Endothelial cell of umbilical vein (primary cell): ENCODE measurements around the gene LRRC23. TPM values are rescaled to one million over a fixed set of nuclear protein-coding genes. Genes with fewer than 3 reads are reported as not detected.

Experiments
- BruUV-seq: library from RNA; stranded (reverse); fragments of 400-500 nt; replicated peaks from 2 replicates; lab custom pipeline; 2021; lab: Mats Ljungman, UMichigan
- CTCF ChIA-PET: fragments of 300-600, 350-600 bp; sonication (Branson Sonifier 250); formaldehyde crosslinking; loops from one replicate; lab custom pipeline; 2021; ENCODE audit warnings: antibody characterized with exemption, inconsistent platforms; lab: Charles Lee
- POLR2A ChIA-PET: fragments of 300-600, 350-600 bp; sonication (Branson Sonifier 250); formaldehyde crosslinking; loops from one replicate; lab custom pipeline; 2021; ENCODE audit warnings: antibody characterized with exemption, inconsistent platforms; lab: Charles Lee
- DNase-seq: peaks from one replicate; pipeline ENCODE4 v3.0.0-alpha.2; 2011; ENCODE audit warnings: low read depth, low spot score
- FAIRE-seq: peaks from 2 replicates; lab custom pipeline; 2011; peaks lifted over from hg19 to GRCh38; lab: Jason Lieb, UNC
- H2AFZ ChIP-seq: 2 replicates; pipeline ENCODE4 v1.6.0; 2012; ENCODE audit warnings: low read depth, low read length, control low read depth, inconsistent platforms
- H3K27ac ChIP-seq: 2 replicates; pipeline ENCODE4 v1.5.1; 2011; ENCODE audit warnings: low read depth, mild to moderate bottlenecking, control low read depth, low read length, moderate library complexity; ENCODE audit not compliant: insufficient read depth
- H3K27me3 ChIP-seq, 2 experiments: 2 replicates each; pipeline versions ENCODE4 v1.6.0 to v1.6.1; 2011; ENCODE audit warnings: low read length in 2 of 2, mixed read lengths in 1 of 2; ENCODE audit not compliant: control insufficient read depth in 2 of 2, insufficient read depth in 2 of 2
- H3K36me3 ChIP-seq, 2 experiments: 2 replicates in 1 of 2; 3 replicates in 1 of 2; pipeline ENCODE4 v1.5.1; 2011; ENCODE audit warnings: low read length in 2 of 2, mild to moderate bottlenecking in 1 of 2, moderate library complexity in 1 of 2; ENCODE audit not compliant: control insufficient read depth in 2 of 2, insufficient read depth in 2 of 2; ENCODE audit errors: extremely low read depth in 1 of 2
- H3K4me1 ChIP-seq: 3 replicates; pipeline ENCODE4 v1.5.1; 2011; ENCODE audit warnings: mild to moderate bottlenecking, low read length; ENCODE audit not compliant: control insufficient read depth, insufficient read depth; ENCODE audit errors: extremely low read depth
- H3K4me2 ChIP-seq: 2 replicates; pipeline ENCODE4 v1.6.1; 2011; ENCODE audit warnings: low read length, control low read depth, mixed read lengths; ENCODE audit not compliant: insufficient read depth
- H3K4me3 ChIP-seq, 3 experiments: fragments of 200-600 bp in 1 of 3; sonication (generic), shearing (Covaris generic) in 1 of 3; replicated peaks in 1 of 3; 2 replicates each; pipeline ENCODE4 v1.5.1; 2011 to 2016; ENCODE audit warnings: control low read depth in 3 of 3, low read length in 3 of 3, mild to moderate bottlenecking in 2 of 3, inconsistent platforms in 1 of 3, low read depth in 1 of 3, moderate library complexity in 1 of 3; ENCODE audit not compliant: insufficient read depth in 1 of 3
- H3K79me2 ChIP-seq: 2 replicates; pipeline ENCODE4 v1.6.0; 2012; ENCODE audit warnings: low read length, inconsistent platforms; ENCODE audit not compliant: control insufficient read depth, insufficient read depth
- H3K9ac ChIP-seq: replicated peaks from 2 replicates; pipeline ENCODE3; 2011; ENCODE audit warnings: low read length, control low read depth; ENCODE audit not compliant: insufficient read depth; ENCODE audit errors: extremely low read depth
- H3K9me1 ChIP-seq: replicated peaks from 3 replicates; pipeline ENCODE4 v1.6.0; 2011; ENCODE audit warnings: mild to moderate bottlenecking, low read length; ENCODE audit not compliant: control insufficient read depth, insufficient read depth; ENCODE audit errors: extremely low read depth
- H3K9me3 ChIP-seq: replicated peaks from 2 replicates; pipeline ENCODE4 v1.5.1; 2012; ENCODE audit warnings: low read length, inconsistent platforms; ENCODE audit not compliant: control insufficient read depth, insufficient read depth
- H4K20me1 ChIP-seq: replicated peaks from 2 replicates; pipeline ENCODE3; 2011; ENCODE audit warnings: mild to moderate bottlenecking, low read length; ENCODE audit not compliant: control insufficient read depth, insufficient read depth; ENCODE audit errors: extremely low read depth
- EZH2 ChIP-seq: IDR thresholded peaks from 2 replicates; pipeline ENCODE4 v1.6.1; 2012; ENCODE audit warnings: borderline replicate concordance, low read depth, mild to moderate bottlenecking, moderate library complexity, low read length, inconsistent platforms; ENCODE audit not compliant: severe bottlenecking
- FOS ChIP-seq: IDR thresholded peaks from 2 replicates; pipeline ENCODE4 v1.6.1; 2011; ENCODE audit warnings: mild to moderate bottlenecking, low read length, moderate library complexity, borderline replicate concordance; ENCODE audit not compliant: insufficient read depth
- GATA2 ChIP-seq: IDR thresholded peaks from 2 replicates; pipeline ENCODE4 v1.7.0; 2011; ENCODE audit warnings: low read depth, mild to moderate bottlenecking, moderate library complexity, mixed read lengths, low read length; ENCODE audit not compliant: insufficient read length, insufficient read depth
- JUN ChIP-seq: IDR thresholded peaks from 2 replicates; pipeline ENCODE4 v1.6.1; 2011; ENCODE audit warnings: borderline replicate concordance, low read depth; ENCODE audit not compliant: insufficient read length, insufficient read depth
- MYC ChIP-seq: IDR thresholded peaks from one replicate; pipeline ENCODE4 v1.6.1; 2011; ENCODE audit warnings: mild to moderate bottlenecking, low read depth, low read length
- POLR2A ChIP-seq: IDR thresholded peaks from 2 replicates; pipeline ENCODE4 v1.6.1; 2012; ENCODE audit warnings: low read depth, mild to moderate bottlenecking, control low read depth, low read length
- POLR2AphosphoS5 ChIP-seq: IDR thresholded peaks from 2 replicates; pipeline ENCODE4 v1.6.1; 2012; ENCODE audit warnings: low read depth, mild to moderate bottlenecking, control low read depth, low read length, moderate library complexity; ENCODE audit not compliant: insufficient read depth
- dilution Hi-C: fragments of 300-500 bp; cut with MboI; formaldehyde crosslinking; loops from one replicate; pipeline ENCODE4 v1.15.0; 2019; ENCODE audit warnings: low sequenced_read_pairs; ENCODE audit not compliant: extremely low pct_ligation_motif_present
- intact Hi-C: fragments of 100-400 bp; cut with micrococcal nuclease; formaldehyde crosslinking; loops from one replicate; pipeline ENCODE4 v1.10.0; 2022
- polyA plus RNA-seq, 4 experiments: library from polyadenylated mRNA; depleted of rRNA in 3 of 4; stranded (reverse) in 3 of 4; unstranded in 1 of 4; fragments of >200 nt; gene quantifications; 2 replicates each; pipeline versions ENCODE4 v1.2.1 to v1.2.3, GENCODE V29; 2011 to 2012; ENCODE audit warnings: missing spikeins in 1 of 4
- total RNA-seq: library from RNA; stranded (reverse); gene quantifications from 2 replicates; pipeline ENCODE4 v1.2.3, GENCODE V29; 2021
- TF ChIP-seq, protein P1 (sequence below): IDR thresholded peaks from 2 replicates; pipeline ENCODE4 v1.6.1; 2011; ENCODE audit not compliant: insufficient read depth, insufficient read length
- TF ChIP-seq, protein P2 (sequence below), 2 donors: IDR thresholded peaks; 1 replicate in 1 of 2; 2 replicates in 1 of 2; pipeline ENCODE4 v1.5.1; 2011; ENCODE audit warnings: low read length in 2 of 2, mild to moderate bottlenecking in 2 of 2, moderate library complexity in 2 of 2, control low read depth in 1 of 2, inconsistent platforms in 1 of 2, low read depth in 1 of 2; ENCODE audit not compliant: insufficient read depth in 1 of 2; ENCODE audit errors: extremely low read depth in 1 of 2

Gene LRRC23
- total and polyA plus RNA-seq, 2 donors (not counting 3 experiments of a cell fraction or from before 2014, with no cell fraction given): 3.1 to 3.5 TPM

DNA sequence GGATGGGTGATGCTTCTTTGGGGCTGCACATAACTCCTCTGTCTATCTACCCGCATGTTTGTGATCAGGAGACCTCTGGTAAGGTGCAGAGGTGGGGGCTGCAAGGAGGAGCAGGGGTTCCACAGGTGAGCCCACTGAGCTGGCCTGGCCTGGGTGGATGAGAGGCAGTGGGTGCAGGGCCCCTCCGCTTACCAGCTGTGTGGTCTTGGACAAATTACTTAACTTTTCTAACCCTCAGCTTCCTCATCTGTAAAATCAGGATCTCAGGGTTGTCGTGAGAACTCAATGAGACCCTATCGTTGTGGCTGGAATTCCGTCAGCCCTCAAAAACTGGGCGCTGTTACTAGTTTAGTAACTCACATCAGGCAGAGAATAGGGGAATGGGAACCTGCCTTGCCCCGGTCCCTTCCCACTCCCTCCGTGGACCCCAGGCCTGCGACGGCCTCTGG lies 54.0 kb downstream of the LRRC23 start:
- TF ChIP-seq JUN: no peak
- TF ChIP-seq GATA2: no peak
- TF ChIP-seq EZH2: no peak
- TF ChIP-seq, protein P1, sequence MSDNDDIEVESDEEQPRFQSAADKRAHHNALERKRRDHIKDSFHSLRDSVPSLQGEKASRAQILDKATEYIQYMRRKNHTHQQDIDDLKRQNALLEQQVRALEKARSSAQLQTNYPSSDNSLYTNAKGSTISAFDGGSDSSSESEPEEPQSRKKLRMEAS: no peak
- no peak for TF ChIP-seq POLR2AphosphoS5
- no peak for TF ChIP-seq FOS
- no peak for TF ChIP-seq POLR2A
- TF ChIP-seq, protein P2, sequence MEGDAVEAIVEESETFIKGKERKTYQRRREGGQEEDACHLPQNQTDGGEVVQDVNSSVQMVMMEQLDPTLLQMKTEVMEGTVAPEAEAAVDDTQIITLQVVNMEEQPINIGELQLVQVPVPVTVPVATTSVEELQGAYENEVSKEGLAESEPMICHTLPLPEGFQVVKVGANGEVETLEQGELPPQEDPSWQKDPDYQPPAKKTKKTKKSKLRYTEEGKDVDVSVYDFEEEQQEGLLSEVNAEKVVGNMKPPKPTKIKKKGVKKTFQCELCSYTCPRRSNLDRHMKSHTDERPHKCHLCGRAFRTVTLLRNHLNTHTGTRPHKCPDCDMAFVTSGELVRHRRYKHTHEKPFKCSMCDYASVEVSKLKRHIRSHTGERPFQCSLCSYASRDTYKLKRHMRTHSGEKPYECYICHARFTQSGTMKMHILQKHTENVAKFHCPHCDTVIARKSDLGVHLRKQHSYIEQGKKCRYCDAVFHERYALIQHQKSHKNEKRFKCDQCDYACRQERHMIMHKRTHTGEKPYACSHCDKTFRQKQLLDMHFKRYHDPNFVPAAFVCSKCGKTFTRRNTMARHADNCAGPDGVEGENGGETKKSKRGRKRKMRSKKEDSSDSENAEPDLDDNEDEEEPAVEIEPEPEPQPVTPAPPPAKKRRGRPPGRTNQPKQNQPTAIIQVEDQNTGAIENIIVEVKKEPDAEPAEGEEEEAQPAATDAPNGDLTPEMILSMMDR (IDR thresholded peaks at IDR 0.05; ENCODE audit: extremely low read depth in 1 of 2, insufficient read depth in 1 of 2, low read depth in 1 of 2, low read length in 2 of 2): no peak
- TF ChIP-seq MYC: no peak
- H3K9ac ChIP-seq: no peak overlapping the region
- POLR2A ChIA-PET: interaction anchor here (1.8 kb wide), 1 partner anchor 15 kb away, joined by 6 read pairs; the partner anchor contains the start of genes C12orf57 and RNU7-1
- intact Hi-C loops (no loop called here), dilution Hi-C loops (no loop called here)
- DNase-seq: no peak
- H3K4me1 ChIP-seq: peaks cover 24% of the 10 kb centered on the region
- peak overlapping the region; percentile 58 for H2AFZ ChIP-seq
- FAIRE-seq: no peak
- no peaks in the 10 kb centered on the region for H4K20me1 ChIP-seq
- no peaks in the 10 kb centered on the region for H3K27me3 ChIP-seq
- no peaks in the 10 kb centered on the region for H3K36me3 ChIP-seq
- no peak overlapping the region for H3K27ac ChIP-seq
- BruUV-seq: no TSS peak
- H3K4me2 ChIP-seq: no peak overlapping the region
- H3K9me1 ChIP-seq: no peaks in the 10 kb centered on the region
- H3K9me3 ChIP-seq: no peaks in the 10 kb centered on the region
- H3K4me3 ChIP-seq: no peak overlapping the region
- CTCF ChIA-PET: interaction anchor here (1.6 to 1.7 kb wide), 2 partner anchors 14 to 89 kb away, joined by 4 to 12 read pairs; partner anchors contain the start of gene C12orf57
- H3K79me2 ChIP-seq: no peaks in the 10 kb centered on the region
